Measurements from ENCODE around the gene FERMT2. TPM values are rescaled to one million over a fixed set of nuclear protein-coding genes. Genes with fewer than 3 reads are reported as not detected.

FERMT2 gene
- total and polyA plus RNA-seq, 2 experiments from 2014 or later: 108 to 148 TPM

DNA sequence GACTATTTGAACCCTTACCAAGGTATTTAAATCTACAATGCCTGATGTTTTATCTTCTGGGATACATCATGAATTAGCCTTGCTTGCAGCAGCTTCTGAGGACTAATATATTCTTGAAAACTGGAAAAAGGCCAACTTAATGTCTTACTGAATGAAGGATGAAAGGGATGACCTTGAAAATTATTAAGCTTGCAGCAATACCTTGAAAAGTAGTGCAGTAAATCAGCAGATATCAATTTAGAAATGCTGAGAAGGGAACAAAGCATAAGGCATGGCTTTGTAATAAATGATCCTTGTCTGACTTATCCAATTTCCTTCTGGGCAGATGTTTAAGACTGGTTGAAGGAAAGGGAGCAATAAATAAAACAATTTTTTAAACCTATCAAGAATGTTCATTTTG lies 37.3 kb upstream of the FERMT2 start:
- Mint-ChIP-seq H3K9me3 (no peaks in the 10 kb centered on the region), H3K27ac (no peak overlapping the region)

More for the DNA sequence above, 37.3 kb upstream of the FERMT2 start:
- Histone ChIP-seq H2AFZ (no peak overlapping the region), H3K27me3 (ENCODE audit: insufficient read depth) (no peaks in the 10 kb centered on the region), H3K4me2 (no peak overlapping the region), H3K4me1 (ENCODE audit: insufficient read depth) (no peaks in the 10 kb centered on the region), H3K4me3 (no peak overlapping the region), H3K36me3 (ENCODE audit: insufficient read depth) (no peaks in the 10 kb centered on the region), H4K20me1 (replicated peaks; ENCODE audit: insufficient read depth) (no peaks in the 10 kb centered on the region), H3F3A (replicated peaks; ENCODE audit: low read depth) (no peaks in the 10 kb centered on the region), H3K27ac (ENCODE audit: low read depth) (no peak overlapping the region), H3K79me2 (replicated peaks; ENCODE audit: insufficient read depth) (no peaks in the 10 kb centered on the region), H3K9me2 (ENCODE audit: insufficient read depth) (no peaks in the 10 kb centered on the region)
- TF ChIP-seq, protein P1, sequence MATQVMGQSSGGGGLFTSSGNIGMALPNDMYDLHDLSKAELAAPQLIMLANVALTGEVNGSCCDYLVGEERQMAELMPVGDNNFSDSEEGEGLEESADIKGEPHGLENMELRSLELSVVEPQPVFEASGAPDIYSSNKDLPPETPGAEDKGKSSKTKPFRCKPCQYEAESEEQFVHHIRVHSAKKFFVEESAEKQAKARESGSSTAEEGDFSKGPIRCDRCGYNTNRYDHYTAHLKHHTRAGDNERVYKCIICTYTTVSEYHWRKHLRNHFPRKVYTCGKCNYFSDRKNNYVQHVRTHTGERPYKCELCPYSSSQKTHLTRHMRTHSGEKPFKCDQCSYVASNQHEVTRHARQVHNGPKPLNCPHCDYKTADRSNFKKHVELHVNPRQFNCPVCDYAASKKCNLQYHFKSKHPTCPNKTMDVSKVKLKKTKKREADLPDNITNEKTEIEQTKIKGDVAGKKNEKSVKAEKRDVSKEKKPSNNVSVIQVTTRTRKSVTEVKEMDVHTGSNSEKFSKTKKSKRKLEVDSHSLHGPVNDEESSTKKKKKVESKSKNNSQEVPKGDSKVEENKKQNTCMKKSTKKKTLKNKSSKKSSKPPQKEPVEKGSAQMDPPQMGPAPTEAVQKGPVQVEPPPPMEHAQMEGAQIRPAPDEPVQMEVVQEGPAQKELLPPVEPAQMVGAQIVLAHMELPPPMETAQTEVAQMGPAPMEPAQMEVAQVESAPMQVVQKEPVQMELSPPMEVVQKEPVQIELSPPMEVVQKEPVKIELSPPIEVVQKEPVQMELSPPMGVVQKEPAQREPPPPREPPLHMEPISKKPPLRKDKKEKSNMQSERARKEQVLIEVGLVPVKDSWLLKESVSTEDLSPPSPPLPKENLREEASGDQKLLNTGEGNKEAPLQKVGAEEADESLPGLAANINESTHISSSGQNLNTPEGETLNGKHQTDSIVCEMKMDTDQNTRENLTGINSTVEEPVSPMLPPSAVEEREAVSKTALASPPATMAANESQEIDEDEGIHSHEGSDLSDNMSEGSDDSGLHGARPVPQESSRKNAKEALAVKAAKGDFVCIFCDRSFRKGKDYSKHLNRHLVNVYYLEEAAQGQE (IDR thresholded peaks at IDR 0.05; ENCODE audit: unreplicated experiment): no peak
- TF ChIP-seq CREB1 (CRISPR knock-in tag; IDR thresholded peaks at IDR 0.05; ENCODE audit: low read depth): no peak
- no peak for TF ChIP-seq STAT1 (IDR thresholded peaks at IDR 0.05; ENCODE audit: unreplicated experiment)
- TF ChIP-seq NANOG (IDR thresholded peaks at IDR 0.05; ENCODE audit: borderline replicate concordance): no peak
- TF ChIP-seq, protein P2, sequence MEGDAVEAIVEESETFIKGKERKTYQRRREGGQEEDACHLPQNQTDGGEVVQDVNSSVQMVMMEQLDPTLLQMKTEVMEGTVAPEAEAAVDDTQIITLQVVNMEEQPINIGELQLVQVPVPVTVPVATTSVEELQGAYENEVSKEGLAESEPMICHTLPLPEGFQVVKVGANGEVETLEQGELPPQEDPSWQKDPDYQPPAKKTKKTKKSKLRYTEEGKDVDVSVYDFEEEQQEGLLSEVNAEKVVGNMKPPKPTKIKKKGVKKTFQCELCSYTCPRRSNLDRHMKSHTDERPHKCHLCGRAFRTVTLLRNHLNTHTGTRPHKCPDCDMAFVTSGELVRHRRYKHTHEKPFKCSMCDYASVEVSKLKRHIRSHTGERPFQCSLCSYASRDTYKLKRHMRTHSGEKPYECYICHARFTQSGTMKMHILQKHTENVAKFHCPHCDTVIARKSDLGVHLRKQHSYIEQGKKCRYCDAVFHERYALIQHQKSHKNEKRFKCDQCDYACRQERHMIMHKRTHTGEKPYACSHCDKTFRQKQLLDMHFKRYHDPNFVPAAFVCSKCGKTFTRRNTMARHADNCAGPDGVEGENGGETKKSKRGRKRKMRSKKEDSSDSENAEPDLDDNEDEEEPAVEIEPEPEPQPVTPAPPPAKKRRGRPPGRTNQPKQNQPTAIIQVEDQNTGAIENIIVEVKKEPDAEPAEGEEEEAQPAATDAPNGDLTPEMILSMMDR (conservative IDR thresholded peaks at IDR 0.05; ENCODE audit: low read depth in 2 of 2): no peak
- TF ChIP-seq JUNB (IDR thresholded peaks at IDR 0.05; ENCODE audit: unreplicated experiment): no peak
- TF ChIP-seq EZH2phosphoT487 (IDR thresholded peaks at IDR 0.05; ENCODE audit: unreplicated experiment): no peak
- TF ChIP-seq, protein P3, sequence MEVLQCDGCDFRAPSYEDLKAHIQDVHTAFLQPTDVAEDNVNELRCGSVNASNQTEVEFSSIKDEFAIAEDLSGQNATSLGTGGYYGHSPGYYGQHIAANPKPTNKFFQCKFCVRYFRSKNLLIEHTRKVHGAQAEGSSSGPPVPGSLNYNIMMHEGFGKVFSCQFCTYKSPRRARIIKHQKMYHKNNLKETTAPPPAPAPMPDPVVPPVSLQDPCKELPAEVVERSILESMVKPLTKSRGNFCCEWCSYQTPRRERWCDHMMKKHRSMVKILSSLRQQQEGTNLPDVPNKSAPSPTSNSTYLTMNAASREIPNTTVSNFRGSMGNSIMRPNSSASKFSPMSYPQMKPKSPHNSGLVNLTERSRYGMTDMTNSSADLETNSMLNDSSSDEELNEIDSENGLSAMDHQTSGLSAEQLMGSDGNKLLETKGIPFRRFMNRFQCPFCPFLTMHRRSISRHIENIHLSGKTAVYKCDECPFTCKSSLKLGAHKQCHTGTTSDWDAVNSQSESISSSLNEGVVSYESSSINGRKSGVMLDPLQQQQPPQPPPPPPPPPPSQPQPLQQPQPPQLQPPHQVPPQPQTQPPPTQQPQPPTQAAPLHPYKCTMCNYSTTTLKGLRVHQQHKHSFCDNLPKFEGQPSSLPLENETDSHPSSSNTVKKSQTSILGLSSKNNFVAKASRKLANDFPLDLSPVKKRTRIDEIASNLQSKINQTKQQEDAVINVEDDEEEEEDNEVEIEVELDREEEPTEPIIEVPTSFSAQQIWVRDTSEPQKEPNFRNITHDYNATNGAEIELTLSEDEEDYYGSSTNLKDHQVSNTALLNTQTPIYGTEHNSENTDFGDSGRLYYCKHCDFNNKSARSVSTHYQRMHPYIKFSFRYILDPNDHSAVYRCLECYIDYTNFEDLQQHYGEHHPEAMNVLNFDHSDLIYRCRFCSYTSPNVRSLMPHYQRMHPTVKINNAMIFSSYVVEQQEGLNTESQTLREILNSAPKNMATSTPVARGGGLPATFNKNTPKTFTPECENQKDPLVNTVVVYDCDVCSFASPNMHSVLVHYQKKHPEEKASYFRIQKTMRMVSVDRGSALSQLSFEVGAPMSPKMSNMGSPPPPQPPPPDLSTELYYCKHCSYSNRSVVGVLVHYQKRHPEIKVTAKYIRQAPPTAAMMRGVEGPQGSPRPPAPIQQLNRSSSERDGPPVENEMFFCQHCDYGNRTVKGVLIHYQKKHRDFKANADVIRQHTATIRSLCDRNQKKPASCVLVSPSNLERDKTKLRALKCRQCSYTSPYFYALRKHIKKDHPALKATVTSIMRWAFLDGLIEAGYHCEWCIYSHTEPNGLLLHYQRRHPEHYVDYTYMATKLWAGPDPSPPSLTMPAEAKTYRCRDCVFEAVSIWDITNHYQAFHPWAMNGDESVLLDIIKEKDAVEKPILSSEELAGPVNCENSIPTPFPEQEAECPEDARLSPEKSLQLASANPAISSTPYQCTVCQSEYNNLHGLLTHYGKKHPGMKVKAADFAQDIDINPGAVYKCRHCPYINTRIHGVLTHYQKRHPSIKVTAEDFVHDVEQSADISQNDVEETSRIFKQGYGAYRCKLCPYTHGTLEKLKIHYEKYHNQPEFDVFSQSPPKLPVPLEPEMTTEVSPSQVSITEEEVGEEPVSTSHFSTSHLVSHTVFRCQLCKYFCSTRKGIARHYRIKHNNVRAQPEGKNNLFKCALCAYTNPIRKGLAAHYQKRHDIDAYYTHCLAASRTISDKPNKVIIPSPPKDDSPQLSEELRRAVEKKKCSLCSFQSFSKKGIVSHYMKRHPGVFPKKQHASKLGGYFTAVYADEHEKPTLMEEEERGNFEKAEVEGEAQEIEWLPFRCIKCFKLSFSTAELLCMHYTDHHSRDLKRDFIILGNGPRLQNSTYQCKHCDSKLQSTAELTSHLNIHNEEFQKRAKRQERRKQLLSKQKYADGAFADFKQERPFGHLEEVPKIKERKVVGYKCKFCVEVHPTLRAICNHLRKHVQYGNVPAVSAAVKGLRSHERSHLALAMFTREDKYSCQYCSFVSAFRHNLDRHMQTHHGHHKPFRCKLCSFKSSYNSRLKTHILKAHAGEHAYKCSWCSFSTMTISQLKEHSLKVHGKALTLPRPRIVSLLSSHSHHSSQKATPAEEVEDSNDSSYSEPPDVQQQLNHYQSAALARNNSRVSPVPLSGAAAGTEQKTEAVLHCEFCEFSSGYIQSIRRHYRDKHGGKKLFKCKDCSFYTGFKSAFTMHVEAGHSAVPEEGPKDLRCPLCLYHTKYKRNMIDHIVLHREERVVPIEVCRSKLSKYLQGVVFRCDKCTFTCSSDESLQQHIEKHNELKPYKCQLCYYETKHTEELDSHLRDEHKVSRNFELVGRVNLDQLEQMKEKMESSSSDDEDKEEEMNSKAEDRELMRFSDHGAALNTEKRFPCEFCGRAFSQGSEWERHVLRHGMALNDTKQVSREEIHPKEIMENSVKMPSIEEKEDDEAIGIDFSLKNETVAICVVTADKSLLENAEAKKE (CRISPR knock-in tag; IDR thresholded peaks at IDR 0.05): no peak
- no peak for TF ChIP-seq ZNF331 (CRISPR knock-in tag; IDR thresholded peaks at IDR 0.05; ENCODE audit: low read depth)
- TF ChIP-seq POLR2AphosphoS5 (IDR thresholded peaks at IDR 0.05; ENCODE audit: low read depth): no peak
- TF ChIP-seq, protein P4, sequence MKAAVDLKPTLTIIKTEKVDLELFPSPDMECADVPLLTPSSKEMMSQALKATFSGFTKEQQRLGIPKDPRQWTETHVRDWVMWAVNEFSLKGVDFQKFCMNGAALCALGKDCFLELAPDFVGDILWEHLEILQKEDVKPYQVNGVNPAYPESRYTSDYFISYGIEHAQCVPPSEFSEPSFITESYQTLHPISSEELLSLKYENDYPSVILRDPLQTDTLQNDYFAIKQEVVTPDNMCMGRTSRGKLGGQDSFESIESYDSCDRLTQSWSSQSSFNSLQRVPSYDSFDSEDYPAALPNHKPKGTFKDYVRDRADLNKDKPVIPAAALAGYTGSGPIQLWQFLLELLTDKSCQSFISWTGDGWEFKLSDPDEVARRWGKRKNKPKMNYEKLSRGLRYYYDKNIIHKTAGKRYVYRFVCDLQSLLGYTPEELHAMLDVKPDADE (IDR thresholded peaks at IDR 0.05): no peak
- no peak for TF ChIP-seq ZNF114 (CRISPR knock-in tag; IDR thresholded peaks at IDR 0.05)
- TF ChIP-seq EZH2 (IDR thresholded peaks at IDR 0.05; ENCODE audit: low read depth, unreplicated experiment): no peak
- H3K4me3 Mint-ChIP-seq: no peak overlapping the region
- ATAC-seq (no peak), DNase-seq (ENCODE audit: low spot score) (no peak)
- no peaks in the 10 kb centered on the region for H3K36me3 Mint-ChIP-seq (ENCODE audit: low read depth)
- H3K27me3 Mint-ChIP-seq (ENCODE audit: insufficient read depth, low read depth, poor library complexity): no peaks in the 10 kb centered on the region
- H3K4me1 Mint-ChIP-seq: no peaks in the 10 kb centered on the region

All from GM23338 (cell line).